A172 (cell line): ENCODE measurements around the gene TEX53. TPM values are rescaled to one million over a fixed set of nuclear protein-coding genes. Genes with fewer than 3 reads are reported as not detected.

Experiments
- DNase-seq: peaks from one replicate; pipeline ENCODE4 v3.0.0-alpha.2; 2015; ENCODE audit warnings: low spot score
- total RNA-seq: library from RNA; depleted of rRNA; stranded (reverse); fragments of >200 nt; shearing (Covaris generic); gene quantifications from 2 replicates; pipeline ENCODE4 v1.2.3, GENCODE V29; 2014; rRNA removed

TEX53 gene
- not detected in 2 replicates for total RNA-seq

- DNase-seq, result no peak
These were observed at the start of gene TEX53 for GRCh38 chr9:114657705-114658104. Gene TEX53, minus strand, starts transcription at chr9:114657805. Its CDS starts 31 bp downstream, at chr9:114657774.

DNA sequence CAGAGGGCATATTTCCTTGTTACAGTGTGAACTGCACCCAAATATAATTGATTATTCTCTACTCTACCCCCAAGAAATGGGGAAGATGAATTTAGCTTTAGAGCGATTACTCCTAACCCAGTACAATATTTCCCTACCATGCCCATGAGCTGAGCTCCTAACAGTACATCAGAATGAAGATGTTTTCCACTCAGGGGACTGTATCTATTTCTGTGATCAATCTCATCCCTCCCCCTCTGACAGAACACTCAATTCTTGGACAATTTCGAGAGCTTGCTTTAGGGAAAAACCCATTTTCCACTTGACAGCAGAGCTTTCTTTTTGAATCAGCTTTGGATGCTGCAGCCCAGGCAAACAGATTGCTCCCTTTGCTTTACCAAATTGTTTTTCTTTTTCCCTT is 49.1 kb upstream of the TEX53 start:
- no peak for DNase-seq

- DNase-seq, result no peak
These were observed 44.4 kb upstream of the TEX53 start for GRCh38 chr9:114701988-114702387.

DNA sequence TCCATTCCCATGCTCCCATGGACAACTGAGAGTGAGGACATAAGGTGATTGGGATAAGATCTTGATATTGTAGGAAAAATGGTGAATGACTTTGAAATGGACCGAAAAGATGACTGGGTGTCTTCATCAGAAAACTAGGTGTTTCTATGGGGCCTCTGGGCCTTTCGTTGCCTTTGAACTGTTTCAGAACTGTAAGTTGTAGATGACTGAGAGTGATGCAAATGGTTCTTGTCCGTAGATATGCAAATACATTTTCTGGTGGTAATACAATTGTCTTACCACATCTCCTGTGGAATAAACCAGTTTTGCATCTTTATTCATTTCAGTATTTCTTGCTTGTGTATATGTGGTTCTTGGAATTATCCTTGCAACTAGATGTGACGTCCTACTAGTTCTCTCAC is 40.3 kb upstream of the TEX53 start:
- no peak for DNase-seq

DNA sequence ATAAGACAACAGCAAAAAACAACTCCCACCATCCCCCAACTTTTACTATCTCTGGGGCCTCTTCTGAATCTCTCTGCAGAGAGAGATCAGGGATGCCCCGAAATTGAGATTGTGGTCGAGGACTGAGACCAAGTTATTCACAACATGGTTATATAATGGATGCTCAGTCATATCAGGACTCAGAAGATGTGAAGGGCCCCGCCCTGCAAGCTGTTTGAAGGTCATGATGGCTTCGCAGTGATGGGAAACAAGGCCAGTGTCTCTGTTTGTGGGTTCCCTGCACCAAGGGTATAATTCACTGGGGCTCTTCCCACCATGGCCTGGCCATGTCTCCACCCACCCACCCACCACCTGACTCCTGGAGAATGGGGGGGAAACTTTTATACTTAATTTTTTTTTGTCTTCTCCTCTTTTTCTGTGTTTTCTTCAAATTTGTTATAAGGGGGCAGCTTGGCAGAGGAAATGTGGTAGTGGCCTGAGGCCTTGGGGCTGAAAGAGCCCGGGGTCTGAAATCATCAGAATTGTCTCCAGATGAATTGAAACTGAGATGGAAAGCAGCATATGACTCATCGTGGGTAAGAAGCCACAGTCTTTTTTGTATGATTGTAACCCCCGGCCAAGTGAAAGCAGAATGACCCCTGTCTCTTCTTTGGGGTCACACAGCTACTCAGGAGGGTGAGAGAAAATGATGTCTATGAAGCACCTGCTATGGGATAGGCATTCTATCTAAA is 39.4 kb upstream of the TEX53 start:
- DNase-seq, result peak; percentile 31

GRCh38 chr9:114695948-114696347 is 38.3 kb upstream of the TEX53 start:
- DNase-seq, result no peak

- peak; percentile 14 for DNase-seq
These were observed 37.2 kb upstream of the TEX53 start for GRCh38 chr9:114694719-114695269.

- peak; percentile 94 for DNase-seq
These were observed 36.5 kb upstream of the TEX53 start for GRCh38 chr9:114694146-114694545.

DNA sequence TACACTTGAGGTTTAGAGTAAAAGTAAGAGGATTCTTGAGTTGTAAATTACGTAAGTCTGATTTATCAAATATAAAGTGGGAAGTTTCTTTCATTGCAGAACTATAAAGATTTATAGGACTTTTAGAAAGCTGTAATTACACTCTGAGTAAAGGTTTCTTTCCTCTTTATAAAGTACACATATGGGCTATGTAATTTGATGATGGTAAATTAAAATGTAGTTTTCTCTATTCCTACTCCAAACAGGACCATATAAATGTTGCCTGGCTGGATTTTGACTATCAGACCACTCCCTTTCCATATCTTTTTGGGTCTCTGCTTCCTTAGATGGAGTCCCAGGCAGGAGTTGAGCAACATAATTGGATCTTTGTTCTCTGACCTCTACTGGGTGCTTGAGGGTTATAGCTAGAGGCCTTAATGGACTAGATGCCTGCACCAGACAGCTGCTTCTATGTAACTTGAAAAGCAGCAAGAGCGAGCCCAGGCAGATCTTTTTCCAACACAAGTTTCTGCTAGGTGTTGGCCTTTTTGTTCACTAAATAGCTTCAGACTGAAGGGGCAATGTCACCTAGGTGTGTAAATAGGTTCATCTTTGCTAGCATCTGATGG is 35.7 kb upstream of the TEX53 start:
- DNase-seq, result no peak

- DNase-seq, result no peak
These were observed 34.3 kb upstream of the TEX53 start for GRCh38 chr9:114691956-114692295.

- peak; percentile 92 for DNase-seq
These were observed 33.7 kb upstream of the TEX53 start for GRCh38 chr9:114691046-114691955.

DNA sequence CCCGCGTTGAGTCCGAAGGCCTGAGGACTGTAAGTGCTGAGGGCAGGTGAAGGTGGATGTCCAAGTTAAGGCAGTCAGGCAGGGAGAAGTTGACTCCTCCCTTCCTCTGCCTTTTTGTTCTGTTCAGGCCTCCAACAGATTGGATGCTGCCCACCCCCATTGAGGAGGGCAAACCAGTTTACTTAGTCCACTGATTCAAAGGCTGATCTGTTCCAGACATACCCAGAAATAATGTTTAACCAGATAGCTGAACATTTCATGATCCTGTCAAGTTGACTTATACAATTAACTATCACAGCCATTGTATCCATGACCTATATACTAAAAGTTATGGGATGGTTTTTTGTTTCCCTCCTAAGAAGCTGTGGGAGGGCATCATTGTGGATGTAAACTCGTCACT is 32.7 kb upstream of the TEX53 start:
- DNase-seq, result peak; percentile 14

DNA sequence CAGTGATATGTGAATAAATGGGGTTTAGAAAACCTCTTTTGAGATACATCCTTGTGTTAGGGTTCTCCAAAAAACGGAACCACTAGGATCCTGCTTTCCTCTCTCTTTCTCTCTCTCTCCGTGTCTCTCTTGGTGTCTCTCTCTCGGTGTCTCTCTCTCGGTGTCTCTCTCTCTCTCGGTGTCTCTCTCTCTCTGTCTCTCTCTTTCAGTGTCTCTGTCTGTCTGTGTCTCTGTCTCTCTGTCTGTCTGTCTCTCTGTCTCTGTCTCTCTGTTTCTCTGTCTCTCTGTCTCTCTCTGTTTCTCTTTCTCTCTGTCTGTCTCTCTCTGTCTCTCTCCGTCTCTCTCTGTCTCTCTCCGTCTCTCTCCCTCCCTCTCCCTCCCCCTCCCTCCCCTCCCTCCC is 32.2 kb upstream of the TEX53 start:
- DNase-seq, result no peak

DNA sequence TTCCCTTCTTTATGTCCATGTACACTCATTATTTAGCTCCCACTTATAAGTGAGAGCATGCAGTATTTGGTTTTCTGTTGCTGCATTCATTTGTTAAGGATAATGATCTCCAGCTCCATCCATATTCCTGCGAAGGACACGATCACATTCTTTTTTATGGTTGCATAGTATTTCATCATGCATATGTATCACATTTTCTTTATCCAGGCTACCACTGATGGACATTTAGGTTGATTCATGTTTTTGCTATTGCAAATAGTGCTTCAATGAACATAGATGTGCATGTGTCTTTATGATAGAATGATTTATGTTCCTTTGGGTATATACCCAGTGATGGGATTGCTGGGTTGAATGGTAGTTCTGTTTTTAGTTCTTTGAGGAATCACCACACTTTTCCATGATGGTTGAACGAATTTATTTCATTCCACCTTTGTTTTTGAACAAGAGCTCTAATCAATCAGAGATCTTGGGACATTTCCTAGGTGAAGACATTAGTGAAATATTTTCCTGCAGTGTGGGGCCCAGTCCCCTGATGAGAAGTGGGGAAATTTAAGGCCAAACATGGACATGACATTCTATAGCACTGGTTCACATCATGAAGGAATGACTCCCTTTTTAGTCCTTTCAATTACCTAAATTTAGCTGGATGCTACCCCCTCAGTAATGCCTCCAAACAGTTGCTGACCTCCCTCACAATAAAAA is 31.5 kb upstream of the TEX53 start:
- DNase-seq, result no peak

- no peak for DNase-seq
These were observed 30.8 kb upstream of the TEX53 start for GRCh38 chr9:114688379-114688778.

DNA sequence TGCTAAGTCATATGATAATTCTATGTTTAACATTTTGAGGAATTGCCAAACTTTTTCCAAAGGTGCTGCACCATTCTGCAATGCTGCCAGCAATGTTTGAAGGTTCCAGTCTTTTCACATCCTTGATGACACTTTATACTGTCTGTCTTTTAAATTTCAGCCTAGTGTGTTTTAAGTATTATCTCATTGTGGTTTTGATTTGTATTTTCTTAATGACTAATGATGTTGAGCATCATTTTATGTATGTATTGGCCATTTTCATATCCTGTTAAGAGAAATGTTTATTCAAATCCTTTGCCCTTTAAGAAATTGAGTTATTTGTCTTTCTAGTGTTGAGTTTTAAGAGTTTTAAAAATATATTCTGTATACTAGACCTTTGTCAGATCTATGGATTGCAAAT is 29.4 kb upstream of the TEX53 start:
- peak; percentile 48 for DNase-seq

- DNase-seq, result no peak
These were observed 28.3 kb upstream of the TEX53 start for GRCh38 chr9:114685951-114686350.

DNA sequence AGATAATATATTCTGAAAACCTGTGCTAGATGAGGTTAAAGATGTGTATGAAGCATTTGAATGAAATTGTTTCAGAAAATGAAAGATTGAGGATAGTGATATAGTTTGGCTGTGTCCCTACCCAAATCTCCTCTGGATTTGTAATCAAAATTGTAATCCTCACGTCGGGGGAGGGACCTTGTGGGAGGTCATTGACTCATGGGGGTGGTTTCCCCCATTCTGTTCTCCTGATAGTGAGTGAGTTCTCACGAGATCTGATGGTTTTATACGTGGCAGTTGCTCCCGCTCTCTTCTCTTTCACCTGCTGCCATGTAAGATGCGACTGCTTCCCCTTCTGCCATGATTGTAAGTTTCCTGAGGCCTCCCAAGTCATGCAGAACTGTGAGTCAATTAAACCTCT is 26.4 kb upstream of the TEX53 start:
- DNase-seq, result no peak

DNA sequence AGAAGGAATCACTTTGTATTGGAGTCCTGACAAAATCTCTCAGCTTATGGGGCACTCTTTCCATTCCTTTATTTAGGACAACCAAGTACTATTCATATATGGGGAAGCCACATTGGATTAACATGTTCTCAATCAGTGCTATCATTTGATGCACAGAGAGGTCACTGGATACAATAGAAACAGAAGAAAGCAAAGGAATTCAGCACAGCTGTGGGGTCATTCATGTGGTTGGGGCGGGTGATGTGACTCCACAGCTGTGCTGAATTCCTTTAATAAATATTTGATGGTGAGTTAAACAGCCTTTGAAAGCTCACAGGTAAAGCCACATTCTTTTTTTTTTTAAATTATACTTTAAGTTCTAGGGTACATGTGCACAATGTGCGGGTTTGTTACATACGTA is 25.2 kb upstream of the TEX53 start:
- DNase-seq, result no peak

- DNase-seq, result peak; percentile 93
These were observed 24.2 kb upstream of the TEX53 start, which contains the start of gene TEX48 for GRCh38 chr9:114681594-114682332. Gene TEX48, minus strand, starts transcription at chr9:114682192. Its CDS starts 10,469 bp downstream, at chr9:114671723.
